Neural cell (in vitro differentiated cells): ENCODE results near the gene PDE9A. TPM values are rescaled to one million over a fixed set of nuclear protein-coding genes. Genes with fewer than 3 reads are reported as not detected.

Experiments used
- H2AFZ ChIP-seq: fragments of 200-600, 300-800 bp; sonication (generic), shearing (Covaris generic); 2 replicates; pipeline ENCODE4 v1.6.0; 2014; ENCODE audit warnings: low read depth, mild to moderate bottlenecking, antibody characterized with exemption, low read length, moderate library complexity
- H3F3A ChIP-seq: fragments of 200-600 bp; shearing (Covaris generic); 2 replicates; pipeline ENCODE4 v1.6.1; 2016; ENCODE audit warnings: mild to moderate bottlenecking, moderate library complexity, mixed read lengths, antibody characterized with exemption, low read length; ENCODE audit not compliant: insufficient read depth, poor library complexity, severe bottlenecking
- H3K27ac ChIP-seq: fragments of 200-600, 300-800 bp; sonication (generic), shearing (Covaris generic); 2 replicates; pipeline ENCODE4 v1.5.1; 2014; ENCODE audit warnings: mild to moderate bottlenecking, low read length, moderate library complexity
- H3K27me3 ChIP-seq: fragments of 300-800, 200-600 bp; sonication (generic), shearing (Covaris generic); 2 replicates; pipeline ENCODE4 v1.6.0; 2014; ENCODE audit warnings: mild to moderate bottlenecking, low read depth, low read length, moderate library complexity; ENCODE audit not compliant: insufficient read depth
- H3K36me3 ChIP-seq: fragments of 300-800, 200-600 bp; sonication (generic), shearing (Covaris generic); 2 replicates; pipeline ENCODE4 v1.5.1; 2014; ENCODE audit warnings: mild to moderate bottlenecking, antibody characterized with exemption, low read length, moderate library complexity; ENCODE audit not compliant: insufficient read depth
- H3K4me2 ChIP-seq: fragments of 300-800, 200-600 bp; sonication (generic), shearing (Covaris generic); 2 replicates; pipeline ENCODE4 v1.6.0; 2014; ENCODE audit warnings: mild to moderate bottlenecking, low read length
- H3K4me3 ChIP-seq: fragments of 300-800, 200-600 bp; sonication (generic), shearing (Covaris generic); 2 replicates; pipeline ENCODE4 v1.5.1; 2014; ENCODE audit warnings: mild to moderate bottlenecking, low read length, moderate library complexity
- H3K79me2 ChIP-seq: fragments of 200-600 bp; shearing (Covaris generic); replicated peaks from 2 replicates; pipeline ENCODE4 v1.6.0; 2014; ENCODE audit warnings: mild to moderate bottlenecking, low read length, moderate library complexity; ENCODE audit not compliant: insufficient read depth
- H3K9ac ChIP-seq: fragments of 300-800, 200-600 bp; sonication (generic), shearing (Covaris generic); 2 replicates; pipeline ENCODE4 v1.6.1; 2016; ENCODE audit warnings: mild to moderate bottlenecking, low read length, mixed read lengths
- H3K9me2 ChIP-seq: fragments of 200-600 bp; shearing (Covaris generic); 2 replicates; pipeline ENCODE4 v1.6.1; 2016; ENCODE audit warnings: mild to moderate bottlenecking, low read length, mixed read lengths; ENCODE audit not compliant: insufficient read depth
- H3K9me3 ChIP-seq: fragments of 200-600, 300-800 bp; sonication (generic), shearing (Covaris generic); 2 replicates; pipeline ENCODE4 v1.6.1; 2016; ENCODE audit warnings: mild to moderate bottlenecking, mixed run types, low read length, moderate library complexity, mixed read lengths
- H4K20me1 ChIP-seq: fragments of 200-600 bp; shearing (Covaris generic); 2 replicates; pipeline ENCODE4 v1.6.1; 2016; ENCODE audit warnings: mild to moderate bottlenecking, mixed run types; ENCODE audit not compliant: insufficient read depth
- CTCF ChIP-seq: fragments of 450-650 bp; IDR thresholded peaks from 2 replicates; pipeline ENCODE4 v1.5.1; 2014; ENCODE audit warnings: antibody characterized with exemption, mild to moderate bottlenecking, moderate library complexity; ENCODE audit not compliant: poor library complexity, severe bottlenecking
- EP300 ChIP-seq: fragments of 450-650 bp; conservative IDR thresholded peaks from 2 replicates; pipeline ENCODE4 v1.6.1; 2014; ENCODE audit warnings: antibody characterized with exemption, mild to moderate bottlenecking, moderate library complexity; ENCODE audit not compliant: poor library complexity, severe bottlenecking
- EZH2 ChIP-seq: fragments of 200-600, 300-800 bp; shearing (Covaris generic), sonication (generic); IDR thresholded peaks from 2 replicates; pipeline ENCODE4 v1.6.1; 2014; ENCODE audit warnings: antibody characterized with exemption, low read length, borderline replicate concordance, mild to moderate bottlenecking; ENCODE audit not compliant: insufficient read depth, poor library complexity, severe bottlenecking
- MXI1 ChIP-seq: fragments of 450-650 bp; conservative IDR thresholded peaks from 2 replicates; pipeline ENCODE4 v1.6.1; 2014; ENCODE audit warnings: antibody characterized with exemption, mild to moderate bottlenecking; ENCODE audit not compliant: poor library complexity, severe bottlenecking
- POLR2AphosphoS5 ChIP-seq: IDR thresholded peaks from 2 replicates; pipeline ENCODE4 v1.6.1; 2012
- RAD21 ChIP-seq: fragments of 450-650 bp; conservative IDR thresholded peaks from 2 replicates; pipeline ENCODE4 v1.6.1; 2014; ENCODE audit warnings: antibody characterized with exemption, mild to moderate bottlenecking, moderate library complexity
- SMC3 ChIP-seq: fragments of 450-650 bp; conservative IDR thresholded peaks from 2 replicates; pipeline ENCODE4 v1.6.1; 2014; ENCODE audit warnings: antibody characterized with exemption, mild to moderate bottlenecking, moderate library complexity; ENCODE audit not compliant: poor library complexity
- TAF1 ChIP-seq: IDR thresholded peaks from 2 replicates; pipeline ENCODE4 v1.6.1; 2012; ENCODE audit warnings: low read depth
- polyA plus RNA-seq: library from polyadenylated mRNA; depleted of rRNA; stranded (reverse); fragments of >200 nt; gene quantifications from 2 replicates; pipeline ENCODE4 v1.2.3, GENCODE V29; 2014
- TF ChIP-seq, protein P1 (sequence below): IDR thresholded peaks from 2 replicates; pipeline ENCODE4 v1.6.1; 2012; ENCODE audit warnings: borderline replicate concordance

The PDE9A gene
- polyA plus RNA-seq, 1 donor from 2014 or later = 32.2 TPM

DNA sequence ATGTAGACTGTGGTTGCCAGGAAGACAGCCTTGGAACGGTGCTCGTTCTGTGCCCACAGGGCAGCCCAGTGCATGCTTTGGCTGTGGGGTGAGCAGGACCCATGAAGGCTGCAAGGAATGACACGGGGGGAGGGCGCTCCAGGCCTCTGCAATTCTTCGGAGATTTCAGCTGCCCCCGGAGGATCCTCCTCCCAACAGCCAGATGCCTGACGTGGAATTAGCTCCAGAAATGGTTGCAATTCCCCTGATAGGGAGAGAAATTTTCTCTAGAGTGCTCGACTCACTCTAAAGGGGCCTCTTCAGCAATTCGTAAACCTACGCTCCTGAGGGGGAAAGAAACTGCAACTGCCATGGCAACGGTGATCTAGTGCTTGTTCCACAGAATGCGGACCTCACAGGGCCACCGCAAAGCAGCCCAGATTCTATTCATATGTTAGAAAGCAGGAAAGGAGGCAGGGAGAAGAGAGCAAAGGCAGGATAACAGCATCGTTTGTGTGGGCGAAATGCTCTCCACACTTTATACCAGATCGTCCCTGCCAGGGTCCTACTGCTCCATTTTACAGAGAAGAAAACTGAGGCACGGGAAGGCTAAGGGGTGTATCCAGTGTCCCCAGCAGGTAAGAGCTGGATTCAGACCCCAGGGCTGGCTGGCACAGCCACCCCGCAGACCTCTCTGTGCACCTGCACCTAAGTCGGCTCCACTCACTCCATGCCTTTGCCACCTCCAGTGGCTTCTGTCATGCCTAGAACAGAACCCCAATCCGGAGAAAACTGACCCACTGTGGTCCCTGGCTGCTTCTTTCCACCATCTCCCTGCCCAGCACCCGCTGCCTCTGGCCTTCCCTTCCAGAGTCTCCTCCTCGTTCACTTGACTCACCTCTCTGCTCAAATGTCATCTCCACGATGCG lies 11.9 kb upstream of the PDE9A start:
- no peaks in the 10 kb centered on the region for H3K9me2 ChIP-seq
- TF ChIP-seq, protein P1, sequence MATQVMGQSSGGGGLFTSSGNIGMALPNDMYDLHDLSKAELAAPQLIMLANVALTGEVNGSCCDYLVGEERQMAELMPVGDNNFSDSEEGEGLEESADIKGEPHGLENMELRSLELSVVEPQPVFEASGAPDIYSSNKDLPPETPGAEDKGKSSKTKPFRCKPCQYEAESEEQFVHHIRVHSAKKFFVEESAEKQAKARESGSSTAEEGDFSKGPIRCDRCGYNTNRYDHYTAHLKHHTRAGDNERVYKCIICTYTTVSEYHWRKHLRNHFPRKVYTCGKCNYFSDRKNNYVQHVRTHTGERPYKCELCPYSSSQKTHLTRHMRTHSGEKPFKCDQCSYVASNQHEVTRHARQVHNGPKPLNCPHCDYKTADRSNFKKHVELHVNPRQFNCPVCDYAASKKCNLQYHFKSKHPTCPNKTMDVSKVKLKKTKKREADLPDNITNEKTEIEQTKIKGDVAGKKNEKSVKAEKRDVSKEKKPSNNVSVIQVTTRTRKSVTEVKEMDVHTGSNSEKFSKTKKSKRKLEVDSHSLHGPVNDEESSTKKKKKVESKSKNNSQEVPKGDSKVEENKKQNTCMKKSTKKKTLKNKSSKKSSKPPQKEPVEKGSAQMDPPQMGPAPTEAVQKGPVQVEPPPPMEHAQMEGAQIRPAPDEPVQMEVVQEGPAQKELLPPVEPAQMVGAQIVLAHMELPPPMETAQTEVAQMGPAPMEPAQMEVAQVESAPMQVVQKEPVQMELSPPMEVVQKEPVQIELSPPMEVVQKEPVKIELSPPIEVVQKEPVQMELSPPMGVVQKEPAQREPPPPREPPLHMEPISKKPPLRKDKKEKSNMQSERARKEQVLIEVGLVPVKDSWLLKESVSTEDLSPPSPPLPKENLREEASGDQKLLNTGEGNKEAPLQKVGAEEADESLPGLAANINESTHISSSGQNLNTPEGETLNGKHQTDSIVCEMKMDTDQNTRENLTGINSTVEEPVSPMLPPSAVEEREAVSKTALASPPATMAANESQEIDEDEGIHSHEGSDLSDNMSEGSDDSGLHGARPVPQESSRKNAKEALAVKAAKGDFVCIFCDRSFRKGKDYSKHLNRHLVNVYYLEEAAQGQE = peak; percentile 90
- peak; percentile 62 for TF ChIP-seq POLR2AphosphoS5
- TF ChIP-seq SMC3 = peak; percentile 31
- no peak for TF ChIP-seq EZH2
- TF ChIP-seq RAD21 = peak; percentile 40
- TF ChIP-seq MXI1 = no peak
- TF ChIP-seq EP300 = peak; percentile 74
- TF ChIP-seq TAF1 = no peak
- no peak for TF ChIP-seq CTCF
- no peaks in the 10 kb centered on the region for H3K27me3 ChIP-seq
- no peaks in the 10 kb centered on the region for H3K36me3 ChIP-seq
- H3K27ac ChIP-seq = peak overlapping the region; percentile 84
- peak overlapping the region; percentile 60 for H3K9ac ChIP-seq
- no peaks in the 10 kb centered on the region for H4K20me1 ChIP-seq
- H3K4me3 ChIP-seq = peak overlapping the region; percentile 51
- H3F3A ChIP-seq = no peaks in the 10 kb centered on the region
- no peaks in the 10 kb centered on the region for H3K9me3 ChIP-seq
- H3K79me2 ChIP-seq = no peaks in the 10 kb centered on the region
- no peak overlapping the region for H2AFZ ChIP-seq
- peak overlapping the region; percentile 55 for H3K4me2 ChIP-seq

DNA sequence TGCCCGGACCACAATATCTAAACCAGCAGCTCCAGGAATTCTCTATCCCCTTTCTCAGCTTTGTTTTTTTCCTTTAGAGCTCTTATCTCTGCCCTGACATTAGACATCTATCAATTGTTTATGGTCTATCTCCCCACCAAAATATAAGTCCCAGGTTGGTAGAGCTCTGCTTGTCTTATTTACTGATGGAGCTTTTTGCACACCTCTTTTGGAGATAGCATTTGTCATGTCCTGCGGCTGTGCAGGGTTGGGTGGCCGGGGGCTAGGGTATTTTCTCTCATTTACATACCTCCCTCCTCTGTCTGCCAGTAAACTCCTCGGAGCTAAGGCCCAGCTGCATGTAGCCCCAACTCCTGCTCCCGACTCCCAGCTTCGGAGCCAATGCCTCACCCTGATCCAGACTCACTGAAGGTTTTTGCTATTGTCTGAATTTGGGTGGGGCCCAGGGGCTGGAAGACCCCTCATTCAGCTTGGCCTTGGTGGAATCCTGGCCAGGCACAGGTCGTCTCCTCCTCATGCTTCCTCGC lies 11.1 kb upstream of the PDE9A start:
- Histone ChIP-seq H3K9ac (peak overlapping the region; percentile 60), H3K9me2 (no peaks in the 10 kb centered on the region), H3K27ac (peak overlapping the region; percentile 84), H3K4me2 (no peak overlapping the region), H2AFZ (no peak overlapping the region), H3K79me2 (no peaks in the 10 kb centered on the region), H4K20me1 (no peaks in the 10 kb centered on the region), H3K4me3 (peak overlapping the region; percentile 51), H3K36me3 (no peaks in the 10 kb centered on the region), H3K9me3 (no peaks in the 10 kb centered on the region), H3K27me3 (no peaks in the 10 kb centered on the region), H3F3A (no peaks in the 10 kb centered on the region)
- TF ChIP-seq MXI1 = no peak
- TF ChIP-seq SMC3 = no peak
- no peak for TF ChIP-seq RAD21
- TF ChIP-seq POLR2AphosphoS5 = no peak
- no peak for TF ChIP-seq CTCF
- TF ChIP-seq TAF1 = no peak
- TF ChIP-seq, protein P1 = no peak
- no peak for TF ChIP-seq EZH2
- no peak for TF ChIP-seq EP300
